ENCODE results near the gene CLCN5.

DNA sequence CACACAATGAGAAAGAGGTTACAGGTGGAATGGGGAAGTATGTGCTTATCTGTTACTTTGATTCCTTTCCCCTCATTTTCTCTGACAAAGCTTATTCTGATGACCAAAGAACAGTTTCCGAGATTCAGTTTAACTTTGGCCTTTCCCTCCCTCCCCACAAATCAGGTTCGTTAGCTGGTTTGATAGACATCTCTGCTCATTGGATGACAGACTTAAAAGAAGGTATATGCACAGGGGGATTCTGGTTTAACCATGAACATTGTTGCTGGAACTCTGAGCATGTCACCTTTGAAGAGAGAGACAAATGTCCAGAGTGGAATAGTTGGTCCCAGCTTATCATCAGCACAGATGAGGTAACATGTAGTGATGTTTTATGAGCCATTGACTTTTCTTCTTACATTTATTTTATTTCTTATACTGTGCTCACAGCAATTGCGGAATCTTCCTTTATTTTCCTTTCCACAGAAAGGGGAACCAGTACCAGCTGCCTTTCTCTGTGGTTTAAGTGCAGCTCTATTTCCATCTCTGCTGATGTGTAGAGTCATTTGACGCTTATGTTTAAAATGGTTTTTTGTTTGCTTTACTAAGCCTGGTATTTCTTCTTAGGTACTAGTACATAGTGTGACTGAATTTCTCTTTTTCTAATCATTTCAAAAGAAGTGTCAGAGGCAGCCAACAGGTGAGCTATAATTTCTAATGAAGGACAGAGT, 153.4 kb downstream of the CLCN5 start:
- TF ChIP-seq, protein P1, sequence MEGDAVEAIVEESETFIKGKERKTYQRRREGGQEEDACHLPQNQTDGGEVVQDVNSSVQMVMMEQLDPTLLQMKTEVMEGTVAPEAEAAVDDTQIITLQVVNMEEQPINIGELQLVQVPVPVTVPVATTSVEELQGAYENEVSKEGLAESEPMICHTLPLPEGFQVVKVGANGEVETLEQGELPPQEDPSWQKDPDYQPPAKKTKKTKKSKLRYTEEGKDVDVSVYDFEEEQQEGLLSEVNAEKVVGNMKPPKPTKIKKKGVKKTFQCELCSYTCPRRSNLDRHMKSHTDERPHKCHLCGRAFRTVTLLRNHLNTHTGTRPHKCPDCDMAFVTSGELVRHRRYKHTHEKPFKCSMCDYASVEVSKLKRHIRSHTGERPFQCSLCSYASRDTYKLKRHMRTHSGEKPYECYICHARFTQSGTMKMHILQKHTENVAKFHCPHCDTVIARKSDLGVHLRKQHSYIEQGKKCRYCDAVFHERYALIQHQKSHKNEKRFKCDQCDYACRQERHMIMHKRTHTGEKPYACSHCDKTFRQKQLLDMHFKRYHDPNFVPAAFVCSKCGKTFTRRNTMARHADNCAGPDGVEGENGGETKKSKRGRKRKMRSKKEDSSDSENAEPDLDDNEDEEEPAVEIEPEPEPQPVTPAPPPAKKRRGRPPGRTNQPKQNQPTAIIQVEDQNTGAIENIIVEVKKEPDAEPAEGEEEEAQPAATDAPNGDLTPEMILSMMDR (IDR thresholded peaks at IDR 0.05) = no peak
- TF ChIP-seq POLR2A (IDR thresholded peaks at IDR 0.05) = no peak
